GM18508 (cell line): ENCODE data around the gene PSMG1.

Experiments
- ATAC-seq: cut with Tn5 transposase; IDR thresholded peaks from one replicate; pipeline ENCODE4 v1.9.1; 2021; ENCODE audit warnings: moderate number of reproducible peaks; ENCODE audit not compliant: insufficient read depth, unreplicated experiment

PSMG1 gene

DNA sequence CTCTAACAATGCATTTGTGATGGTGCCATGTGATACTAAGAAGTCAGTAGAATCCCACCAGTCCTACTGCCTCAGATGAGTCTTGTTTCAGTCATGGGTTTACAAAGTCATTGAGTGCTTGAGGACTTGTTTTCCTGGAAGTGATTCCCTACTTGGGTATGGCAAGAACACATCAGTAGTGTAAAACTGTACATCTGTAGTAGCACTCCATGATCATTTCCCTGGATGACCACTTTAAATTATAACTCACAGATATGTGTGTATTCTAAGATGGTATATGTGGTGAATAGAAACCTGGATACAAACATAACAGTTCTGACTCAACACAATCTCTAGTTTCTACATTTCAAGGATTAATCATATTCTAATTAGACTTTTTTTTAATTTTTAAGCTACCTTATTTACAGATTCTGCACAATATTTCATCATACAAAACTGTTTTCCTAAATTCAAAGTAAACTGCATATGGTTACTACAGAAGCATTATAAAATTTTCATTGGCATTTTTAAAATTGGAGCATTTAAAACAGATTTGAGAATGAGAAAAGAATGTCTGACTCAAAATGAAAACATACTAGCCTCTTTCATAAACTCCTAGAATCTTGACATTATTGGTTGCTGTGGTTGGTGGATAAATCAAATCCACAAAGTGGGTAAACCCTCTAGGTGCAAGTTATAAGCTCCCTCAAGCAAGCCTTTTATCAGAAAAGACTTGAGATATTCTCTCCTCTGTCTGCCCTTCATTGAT, 6.8 kb upstream of the PSMG1 start:
- ATAC-seq, result no peak

DNA sequence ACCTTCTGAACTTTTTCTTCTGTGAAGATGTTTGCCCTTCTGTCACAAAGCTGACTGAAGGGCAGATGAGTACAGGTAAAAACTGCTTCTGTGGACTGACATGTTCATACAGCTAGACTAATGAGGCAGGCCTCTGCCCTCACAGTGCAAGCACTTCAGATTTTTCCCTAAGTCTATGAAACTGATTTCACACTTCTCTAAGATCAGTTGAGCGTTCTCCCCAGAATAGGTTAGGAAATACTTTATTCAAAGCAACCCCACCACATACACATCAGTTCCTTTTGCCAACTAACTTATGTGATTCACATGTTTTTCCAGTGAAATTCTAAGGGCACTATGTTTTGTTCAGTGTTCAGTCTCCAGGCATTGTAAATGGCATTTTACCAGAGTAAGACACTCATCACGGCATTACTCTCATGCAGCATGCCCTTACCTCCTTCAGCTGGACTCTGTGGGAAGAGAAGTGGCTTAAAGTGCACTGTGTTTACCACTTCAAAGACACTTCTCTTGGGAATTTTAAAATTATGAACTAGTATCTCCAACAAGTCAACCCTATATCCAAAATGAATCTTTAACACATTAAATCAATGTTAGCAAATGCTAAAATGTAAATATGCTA, 5.4 kb upstream of the PSMG1 start:
- ATAC-seq, result no peak

DNA sequence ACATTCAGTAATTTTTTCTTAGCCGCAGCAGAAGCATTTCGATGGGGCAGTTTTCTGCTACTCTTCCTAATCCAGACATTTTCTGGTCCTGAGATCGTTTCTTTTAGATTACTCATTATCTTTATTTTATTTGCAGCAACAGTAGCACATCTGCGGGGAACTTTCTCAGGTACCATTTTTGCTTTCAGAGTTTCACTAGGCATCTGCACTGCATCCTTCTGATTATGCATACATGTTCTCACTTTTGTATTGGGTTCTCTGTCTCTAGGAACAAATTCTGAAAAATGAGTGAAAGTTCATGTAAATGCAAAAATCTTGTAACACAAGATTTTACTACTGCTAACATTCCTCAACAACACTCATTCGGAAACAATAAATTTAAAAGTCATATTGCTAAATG, 3.9 kb upstream of the PSMG1 start:
- no peak for ATAC-seq

DNA sequence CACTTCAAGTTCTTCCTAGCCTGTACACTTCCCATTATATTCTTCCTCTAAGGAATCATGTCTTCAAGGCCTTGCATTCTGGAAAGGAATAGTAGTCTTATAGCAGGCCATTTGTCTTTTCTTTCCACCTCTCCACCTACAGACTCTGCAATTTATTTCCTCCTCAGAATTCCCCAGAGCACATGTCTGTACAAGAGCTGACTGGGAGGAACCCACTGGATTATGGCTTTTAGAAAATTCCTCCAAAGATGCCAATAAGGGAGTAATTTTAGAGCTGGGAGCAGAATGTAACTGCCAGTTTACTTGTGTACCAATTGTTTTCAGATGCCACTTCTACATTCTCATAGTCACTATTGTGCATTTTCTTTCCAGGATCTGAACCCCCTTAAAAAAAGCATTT, 3.4 kb upstream of the PSMG1 start:
- no peak for ATAC-seq

DNA sequence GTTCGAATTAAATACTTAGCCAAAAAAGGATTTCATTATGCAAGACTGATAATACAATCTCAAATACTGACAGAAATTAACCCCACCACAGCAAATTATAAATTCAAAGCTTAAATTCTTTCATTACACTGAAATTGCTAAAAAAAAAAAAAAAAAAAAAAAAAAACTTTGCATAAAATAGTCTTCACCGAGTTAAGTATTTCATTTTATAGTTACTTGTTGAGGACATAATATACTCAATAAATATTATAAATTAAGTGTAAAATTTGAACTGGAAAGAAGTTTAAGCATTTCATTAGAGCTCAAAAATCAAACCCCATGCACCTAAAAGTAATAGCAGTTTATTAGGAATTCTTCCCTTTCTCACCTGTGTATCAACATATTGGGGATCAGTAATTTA, 1.9 kb upstream of the PSMG1 start:
- no peak for ATAC-seq

DNA sequence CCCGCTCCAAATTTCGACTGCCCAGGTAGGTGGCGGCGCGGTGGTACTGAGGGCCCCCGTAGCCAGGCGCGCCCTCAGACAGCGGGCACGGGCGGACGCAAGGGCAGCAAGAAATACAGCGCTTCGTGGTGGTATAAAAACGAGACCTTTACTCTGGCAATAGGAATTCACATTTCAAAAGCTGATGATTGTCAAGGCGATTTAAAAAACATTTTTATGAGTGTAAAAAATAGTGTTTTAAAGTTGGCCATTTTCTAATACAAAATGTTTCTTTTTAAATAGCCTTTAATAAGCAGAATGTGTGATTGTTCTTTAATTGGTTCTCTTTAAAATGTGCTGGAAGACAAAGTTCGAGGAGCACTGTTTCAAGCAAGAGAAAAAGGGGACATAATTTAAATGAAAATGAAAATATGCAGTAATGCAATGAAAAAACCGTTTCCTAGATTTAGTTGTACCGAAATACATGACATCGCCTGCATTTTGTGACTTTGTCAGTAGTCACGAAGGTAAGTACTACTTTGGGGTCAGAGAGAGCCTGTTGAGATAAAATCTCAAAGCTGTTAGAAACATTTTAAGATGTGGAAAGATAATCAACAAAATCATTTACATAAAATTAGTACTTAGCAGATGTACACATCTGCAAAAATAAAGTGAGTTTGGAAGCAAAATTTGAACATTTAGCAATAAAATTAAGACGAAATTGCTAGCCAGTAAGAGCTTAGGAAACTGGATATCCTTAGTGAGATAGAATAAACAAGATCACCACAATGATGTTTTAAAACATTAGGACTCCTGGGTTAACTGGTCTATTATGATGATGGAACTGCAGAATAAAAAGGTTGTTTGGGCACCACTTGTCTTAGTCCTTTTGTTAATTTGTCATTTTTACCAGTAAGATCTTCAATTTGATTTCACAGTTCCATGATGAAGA, 1.1 kb upstream of the PSMG1 start:
- no peak for ATAC-seq

DNA sequence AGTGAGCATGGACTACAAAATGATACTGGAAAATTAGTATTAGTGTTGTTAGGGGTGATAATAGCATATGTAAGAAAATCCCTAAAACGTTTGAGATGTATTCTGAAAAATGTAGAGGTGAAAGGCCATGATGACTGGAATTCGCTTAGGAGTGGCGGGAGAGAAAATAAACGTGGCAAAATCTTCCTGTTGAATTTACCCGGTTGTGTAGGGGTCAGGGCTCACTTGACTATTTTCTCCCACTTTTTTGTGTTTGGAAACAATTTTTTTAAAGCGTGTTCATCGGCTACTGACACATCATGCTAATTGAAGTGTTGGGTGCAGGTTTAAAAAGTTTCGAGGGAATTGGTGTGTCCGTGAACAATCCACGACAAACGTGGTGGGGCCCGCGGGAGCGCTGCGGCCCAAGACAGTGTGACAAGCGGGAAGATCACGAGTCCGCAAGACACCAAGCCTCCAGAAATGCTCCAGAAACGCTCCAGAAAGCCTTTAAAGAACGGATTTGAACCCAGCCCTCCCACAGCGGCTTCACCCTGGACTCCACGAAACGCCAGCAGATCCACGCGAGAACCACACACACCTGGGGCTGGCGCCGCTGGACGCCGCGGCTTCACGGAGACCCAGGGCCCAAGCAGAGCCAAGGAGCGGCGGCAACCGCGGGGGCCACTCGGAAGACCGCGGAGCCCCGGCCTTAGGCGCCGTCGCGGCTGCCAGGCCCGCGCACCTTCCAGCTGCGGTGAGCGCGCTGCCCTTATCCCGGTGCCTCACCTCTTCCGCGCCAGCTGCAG, 573 bp downstream of the PSMG1 start:
- ATAC-seq, result no peak

DNA sequence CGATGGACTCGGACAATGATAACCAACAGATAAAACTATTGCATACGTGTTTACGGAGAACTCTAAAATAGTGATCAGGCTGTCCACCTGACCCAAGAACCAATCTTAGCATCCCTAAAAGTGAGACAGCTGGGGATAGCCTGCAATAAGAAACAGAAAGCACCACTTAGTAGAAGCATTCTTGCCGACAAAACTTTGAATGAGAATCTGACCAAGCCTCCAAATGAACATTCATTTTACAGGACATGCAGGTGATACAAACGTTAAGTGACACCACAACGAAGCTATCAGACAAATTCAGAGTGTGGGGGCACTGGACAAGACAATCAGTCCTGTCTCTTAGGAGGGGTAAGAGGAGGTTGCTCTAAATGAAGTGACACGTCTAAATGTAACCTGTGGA, 1.2 kb downstream of the PSMG1 start:
- ATAC-seq, result no peak

DNA sequence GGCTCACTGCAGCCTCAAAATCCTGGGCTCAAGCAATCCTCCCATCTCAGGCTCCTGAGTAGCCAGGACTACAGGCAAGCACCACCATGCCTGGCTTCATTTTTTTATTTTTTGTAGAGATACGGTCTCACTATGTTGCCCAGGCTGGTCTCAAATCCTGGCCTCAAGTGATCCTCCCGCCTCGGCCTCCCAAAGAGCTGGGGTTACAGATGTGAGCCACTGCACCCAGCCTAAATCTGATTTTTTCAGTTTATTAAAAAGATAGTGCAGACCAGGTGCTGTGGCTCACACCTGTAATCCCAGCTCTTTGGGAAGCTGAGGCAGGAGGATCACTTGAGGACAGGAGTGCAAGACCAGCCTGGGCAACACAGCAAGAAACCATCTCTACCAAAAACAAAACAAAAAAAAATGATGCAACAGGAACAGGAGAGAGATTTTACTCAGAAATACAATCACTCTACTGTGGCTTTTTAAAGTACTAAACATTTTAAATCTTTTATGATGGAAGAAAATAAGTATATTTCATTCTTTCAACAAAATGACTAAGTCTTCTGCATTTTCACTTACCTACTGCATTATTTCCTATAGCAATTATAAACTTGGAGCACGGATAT, 1.9 kb downstream of the PSMG1 start:
- no peak for ATAC-seq

DNA sequence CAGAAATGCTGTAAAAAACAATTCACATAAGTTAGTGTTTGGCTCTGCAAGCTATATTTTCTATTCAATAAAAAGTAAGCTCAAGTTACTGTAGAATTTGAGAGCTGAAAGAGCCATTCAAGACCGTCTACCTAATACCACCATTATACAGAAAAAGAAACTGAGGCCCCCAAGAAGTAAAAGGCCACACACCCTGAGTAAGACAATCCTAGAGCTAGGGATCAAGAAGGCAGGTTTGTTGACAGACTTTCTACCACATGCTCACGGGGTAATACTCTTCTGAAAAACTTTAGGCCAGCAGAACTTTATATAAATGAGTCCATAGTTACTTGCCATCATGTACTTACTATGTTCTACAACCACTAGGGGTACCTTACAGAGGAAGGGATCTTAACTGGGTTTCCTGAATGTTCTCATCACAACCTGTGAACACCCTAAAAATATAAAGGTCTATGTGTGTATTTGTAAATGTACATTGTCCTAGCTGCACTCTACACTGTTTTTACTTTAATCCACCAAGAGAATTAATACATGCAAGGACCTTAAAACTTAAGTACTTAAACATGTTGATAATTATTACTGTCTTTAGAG, 2.7 kb downstream of the PSMG1 start:
- ATAC-seq, result no peak

DNA sequence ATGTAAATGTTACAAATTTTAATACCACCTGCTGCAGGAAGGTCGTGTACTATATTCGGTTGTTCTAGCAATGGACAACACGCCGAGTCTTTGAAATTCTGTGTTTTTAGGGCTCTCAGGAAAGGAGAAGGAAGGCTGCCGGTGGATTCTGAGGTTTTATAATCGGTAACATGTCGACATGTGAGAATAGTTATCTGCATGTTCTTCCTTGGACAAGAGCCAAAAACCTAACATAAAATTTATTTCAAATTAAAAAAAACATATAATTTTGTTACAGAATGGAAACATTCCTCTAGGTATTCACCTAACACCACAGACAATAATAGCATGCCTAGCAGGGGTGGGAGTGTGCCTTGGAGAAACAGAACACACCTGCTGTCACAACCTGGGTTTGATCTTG, 4.8 kb downstream of the PSMG1 start:
- ATAC-seq, result no peak

DNA sequence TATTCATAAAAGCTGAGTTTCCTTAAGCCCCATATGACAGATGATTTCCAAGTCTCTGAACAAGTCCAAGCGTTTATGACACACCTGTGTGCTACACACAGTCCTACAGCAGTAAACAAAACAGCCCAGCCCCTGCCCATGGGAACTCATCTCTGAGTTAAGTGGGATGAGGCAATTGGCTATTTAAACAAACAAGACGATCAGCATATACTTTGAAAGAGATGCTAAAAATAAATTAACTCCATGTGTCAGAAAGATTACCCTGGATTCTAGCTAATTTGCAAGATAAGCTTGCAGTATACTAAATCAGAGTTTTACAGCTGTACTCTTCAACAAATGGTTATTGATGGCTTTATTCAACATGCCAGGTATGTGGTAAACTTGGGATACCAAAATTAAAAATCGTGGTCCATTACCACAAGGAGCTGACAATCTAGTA, 7.0 kb downstream of the PSMG1 start:
- ATAC-seq, result no peak

DNA sequence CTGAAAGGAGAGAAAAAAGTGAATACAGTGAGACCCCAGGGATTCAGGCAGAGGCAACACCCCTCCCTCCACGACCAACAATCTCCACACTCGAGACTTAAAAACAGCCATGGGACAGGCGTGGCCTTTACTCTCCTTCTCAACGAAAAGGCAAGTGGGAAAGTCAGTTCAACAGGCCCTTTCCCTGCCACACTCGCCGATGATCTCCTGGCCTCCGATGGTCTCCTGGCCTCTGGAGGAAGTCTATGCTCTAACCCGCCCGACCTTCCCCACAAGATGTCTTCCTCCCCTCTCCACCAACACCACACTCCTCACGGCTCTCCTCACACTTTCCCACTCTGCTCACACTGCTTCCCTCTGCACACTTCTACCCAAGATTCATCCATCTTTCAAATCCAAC, 7.6 kb downstream of the PSMG1 start:
- ATAC-seq, result no peak

DNA sequence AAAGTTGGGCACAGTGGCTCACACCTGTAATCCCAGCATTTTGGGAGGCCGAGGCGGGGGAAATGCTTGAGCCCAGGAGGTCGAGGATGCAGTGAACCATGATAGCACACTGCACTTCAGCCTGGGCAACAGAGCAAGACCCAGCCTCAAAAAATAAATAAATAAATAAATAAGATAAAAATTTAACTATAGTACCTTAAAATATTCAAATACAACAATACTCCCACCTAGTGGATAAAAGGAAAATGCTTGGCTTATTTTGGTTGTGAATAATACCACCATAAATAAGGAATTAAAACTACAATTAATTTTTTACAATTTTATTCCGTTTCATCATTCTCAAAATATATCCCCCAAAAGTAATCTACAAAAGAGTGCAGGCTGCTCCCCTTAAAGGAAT, 8.1 kb downstream of the PSMG1 start:
- ATAC-seq, result no peak

DNA sequence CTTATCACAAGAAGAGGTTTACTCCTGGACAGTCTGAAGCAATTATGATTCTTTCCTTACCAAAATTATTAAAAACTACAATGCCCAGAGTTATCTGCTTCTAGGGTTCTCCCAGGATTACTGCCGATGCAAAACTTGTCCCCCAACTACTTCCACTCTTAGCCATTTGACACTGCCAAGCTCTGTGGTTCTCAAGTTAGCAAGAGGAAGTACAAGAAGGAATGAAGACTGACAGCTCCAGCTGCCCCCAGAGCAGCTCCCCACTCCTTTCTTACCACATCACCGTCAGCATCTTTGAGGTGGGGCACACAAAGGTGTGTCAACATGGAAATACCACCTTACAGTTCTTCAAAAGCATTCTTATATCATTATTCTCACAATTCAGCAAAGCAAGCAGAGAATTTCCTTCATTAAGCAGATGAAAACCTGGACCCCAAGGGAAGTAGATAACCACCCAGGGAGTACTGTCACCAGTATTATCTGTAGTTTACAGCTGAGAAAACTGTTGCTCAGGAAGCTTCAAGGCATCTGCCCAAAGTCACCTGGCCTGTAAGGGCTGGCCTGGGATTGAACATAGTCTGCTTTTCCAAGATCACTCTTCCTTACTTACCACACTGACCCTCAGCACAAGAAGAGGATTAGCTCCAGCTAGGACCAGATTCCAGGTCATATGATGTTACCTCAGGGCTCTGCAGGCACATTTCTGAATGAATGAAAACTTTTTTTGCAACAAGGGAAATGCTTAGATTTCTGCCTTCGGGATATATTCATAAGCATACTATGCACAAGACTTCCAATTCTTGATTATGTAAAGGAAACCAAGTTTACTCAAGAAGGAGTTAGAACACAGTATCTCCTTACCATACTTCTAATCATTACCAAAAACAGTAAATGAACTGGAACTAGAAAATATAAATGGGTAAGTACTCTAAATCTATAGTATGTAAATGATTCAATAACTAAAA, 9.3 kb downstream of the PSMG1 start:
- ATAC-seq, result no peak

DNA sequence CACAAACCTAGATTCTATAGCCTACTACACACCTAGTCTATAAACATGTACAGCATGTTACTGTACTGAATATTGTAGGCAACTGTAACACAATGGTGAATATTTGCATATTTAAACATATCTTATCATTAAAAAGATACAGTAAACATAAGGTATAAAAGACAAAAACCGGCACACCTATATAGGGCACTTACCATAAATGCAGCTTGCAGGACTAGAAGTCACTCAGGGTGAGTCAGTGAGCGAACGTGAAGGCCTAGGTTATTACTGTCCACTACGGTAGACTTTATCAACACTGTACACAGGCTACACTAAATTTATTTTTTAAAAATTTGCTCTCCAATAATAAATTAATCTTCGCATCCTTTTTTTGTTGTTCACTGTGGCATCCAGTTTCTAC, 13.3 kb downstream of the PSMG1 start:
- no peak for ATAC-seq

DNA sequence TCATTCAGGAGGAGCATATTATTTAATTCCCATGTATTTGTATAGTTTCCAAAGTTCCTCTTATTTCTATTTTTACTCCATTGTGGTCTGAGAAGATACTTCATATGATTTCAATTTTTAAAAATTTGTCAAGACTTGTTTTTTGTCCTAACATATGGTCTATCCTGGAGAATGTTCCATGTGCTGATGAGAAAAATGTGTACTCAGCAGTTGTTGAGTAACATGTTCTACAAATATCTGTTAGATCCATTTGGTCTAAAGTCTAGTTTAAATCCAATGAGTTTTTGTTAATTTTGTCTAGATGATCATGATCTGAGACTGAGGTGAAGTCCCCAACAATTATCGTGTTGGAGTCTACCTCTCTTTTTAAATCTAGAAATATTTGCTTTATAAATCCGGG, 14.5 kb downstream of the PSMG1 start:
- no peak for ATAC-seq

DNA sequence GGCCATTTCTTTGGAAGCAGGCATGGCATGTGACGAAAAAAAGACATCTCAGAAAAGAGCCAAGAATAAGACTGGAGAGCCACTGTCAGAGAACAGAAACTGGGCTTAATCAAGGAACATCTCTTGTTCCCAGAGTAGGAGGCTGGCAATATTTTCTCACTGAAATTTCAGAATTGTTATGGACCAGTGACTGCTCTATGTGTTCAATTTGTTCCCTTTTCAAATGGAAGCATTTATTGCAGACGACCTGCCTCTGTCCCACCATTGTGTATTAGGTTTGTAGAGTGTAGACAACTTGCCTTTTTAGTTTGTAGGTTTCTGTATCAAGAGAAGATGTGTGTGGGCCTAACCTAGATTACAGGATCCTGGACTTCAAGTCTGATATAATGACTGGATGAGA, 18.7 kb downstream of the PSMG1 start:
- no peak for ATAC-seq

DNA sequence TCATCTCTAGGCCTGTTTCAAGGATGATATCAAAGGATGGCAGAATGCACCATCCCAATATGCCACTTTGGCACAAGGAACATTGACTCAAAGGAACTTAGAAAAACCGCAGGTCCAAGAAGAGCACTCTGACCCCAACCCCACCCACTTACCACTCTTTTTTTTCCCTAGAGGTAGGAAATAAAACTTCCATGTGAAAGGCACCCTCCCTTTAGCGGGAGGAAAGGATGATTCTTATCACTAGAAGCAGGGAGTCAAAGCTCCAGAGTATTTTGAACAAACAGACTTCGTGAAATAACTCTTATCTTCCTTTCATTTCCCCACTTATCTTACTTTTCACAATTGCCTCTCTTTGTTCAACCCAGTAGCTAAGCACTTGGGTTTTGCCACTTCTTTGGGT, 22.2 kb downstream of the PSMG1 start:
- ATAC-seq, result no peak
